Left ventricle myocardium inferior (tissue), 1 donor: Measurements from ENCODE around the gene TGM1. TPM values are rescaled to one million over a fixed set of nuclear protein-coding genes. Genes with fewer than 3 reads are reported as not detected.
"Not testable (repeated sequence)": the region's sequence is repeated elsewhere in the genome, so short reads cannot be mapped to it uniquely, and the experiment has no call there.

Experiments used
- DNase-seq: peaks from one replicate; pipeline ENCODE4 v3.0.0-alpha.2; 2020
- H3K27ac ChIP-seq: fragments of 200-600 bp; replicated peaks from 2 replicates; pipeline ENCODE4 v1.8.0; 2021
- H3K27me3 ChIP-seq: fragments of 200-600 bp; 2 replicates; pipeline ENCODE4 v1.8.0; 2021; ENCODE audit warnings: low read depth
- H3K36me3 ChIP-seq: fragments of 200-600 bp; 2 replicates; pipeline ENCODE4 v1.8.0; 2021
- H3K4me1 ChIP-seq: fragments of 200-600 bp; 2 replicates; pipeline ENCODE4 v1.8.0; 2021
- H3K4me3 ChIP-seq: fragments of 200-600 bp; 2 replicates; pipeline ENCODE4 v1.8.0; 2021; ENCODE audit warnings: mild to moderate bottlenecking, moderate library complexity
- H3K9me3 ChIP-seq: fragments of 200-600 bp; replicated peaks from 2 replicates; pipeline ENCODE4 v1.8.0; 2021
- intact Hi-C: fragments of 100-400 bp; cut with micrococcal nuclease; formaldehyde crosslinking; loops from one replicate; pipeline ENCODE4 v1.11.0; 2022
- total RNA-seq: library from RNA; stranded (reverse); fragmentation: NEBNext Ultra II Directional; extraction: Animal tissue kit (Norgen Biotek cat#: 25700); gene quantifications from one replicate; pipeline ENCODE4 v1.2.1, GENCODE V29; 2021
- TF ChIP-seq, protein P1 (sequence below): fragments of 200-600 bp; IDR thresholded peaks from 2 replicates; pipeline ENCODE4 v1.8.0; 2021; ENCODE audit warnings: antibody characterized with exemption, mild to moderate bottlenecking, borderline replicate concordance
- donor health status: DM: no; HTN: yes; CAD: no; lungs with severe emphysema.

The TGM1 gene
- total RNA-seq, 1 donor from 2014 or later = 0.96 TPM

GRCh38 chr14:24232121-24232644, 30.8 kb downstream of the TGM1 start, which contains the start of gene NEDD8:
Gene NEDD8, minus strand, starts transcription at chr14:24232367. Its CDS starts 100 bp downstream, at chr14:24232267.
- H3K36me3 ChIP-seq = peaks cover 34% of the 10 kb centered on the region
- TF ChIP-seq, protein P1, sequence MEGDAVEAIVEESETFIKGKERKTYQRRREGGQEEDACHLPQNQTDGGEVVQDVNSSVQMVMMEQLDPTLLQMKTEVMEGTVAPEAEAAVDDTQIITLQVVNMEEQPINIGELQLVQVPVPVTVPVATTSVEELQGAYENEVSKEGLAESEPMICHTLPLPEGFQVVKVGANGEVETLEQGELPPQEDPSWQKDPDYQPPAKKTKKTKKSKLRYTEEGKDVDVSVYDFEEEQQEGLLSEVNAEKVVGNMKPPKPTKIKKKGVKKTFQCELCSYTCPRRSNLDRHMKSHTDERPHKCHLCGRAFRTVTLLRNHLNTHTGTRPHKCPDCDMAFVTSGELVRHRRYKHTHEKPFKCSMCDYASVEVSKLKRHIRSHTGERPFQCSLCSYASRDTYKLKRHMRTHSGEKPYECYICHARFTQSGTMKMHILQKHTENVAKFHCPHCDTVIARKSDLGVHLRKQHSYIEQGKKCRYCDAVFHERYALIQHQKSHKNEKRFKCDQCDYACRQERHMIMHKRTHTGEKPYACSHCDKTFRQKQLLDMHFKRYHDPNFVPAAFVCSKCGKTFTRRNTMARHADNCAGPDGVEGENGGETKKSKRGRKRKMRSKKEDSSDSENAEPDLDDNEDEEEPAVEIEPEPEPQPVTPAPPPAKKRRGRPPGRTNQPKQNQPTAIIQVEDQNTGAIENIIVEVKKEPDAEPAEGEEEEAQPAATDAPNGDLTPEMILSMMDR = no peak
- peak within 1 kb of the TSS; percentile 90 for H3K4me3 ChIP-seq
- no peaks in the 10 kb centered on the region for H3K9me3 ChIP-seq
- H3K27me3 ChIP-seq = no peaks in the 10 kb centered on the region
- peaks cover 53% of the 10 kb centered on the region for H3K4me1 ChIP-seq
- intact Hi-C loops = no loop called here
- peak within 1 kb of the TSS; percentile 97 for H3K27ac ChIP-seq
- DNase-seq = peak; percentile 93

- TF ChIP-seq, protein P1 = no peak
- intact Hi-C loops = no loop called here
- Histone ChIP-seq H3K27me3 (no peaks in the 10 kb centered on the region), H3K4me3 (peak overlapping the region; percentile 90), H3K36me3 (peaks cover 27% of the 10 kb centered on the region), H3K9me3 (no peaks in the 10 kb centered on the region), H3K4me1 (peaks cover 50% of the 10 kb centered on the region), H3K27ac (peak overlapping the region; percentile 97)
- DNase-seq = no peak
These were observed 31.5 kb downstream of the TGM1 start for GRCh38 chr14:24231263-24232120.

- Histone ChIP-seq H3K36me3 (peaks cover 11% of the 10 kb centered on the region), H3K9me3 (no peaks in the 10 kb centered on the region), H3K4me1 (peaks cover 47% of the 10 kb centered on the region), H3K4me3 (no peak overlapping the region), H3K27ac (no peak overlapping the region), H3K27me3 (no peaks in the 10 kb centered on the region)
- intact Hi-C loops = no loop called here
- DNase-seq = no peak
- TF ChIP-seq, protein P1 = no peak
These were observed 34.1 kb downstream of the TGM1 start for GRCh38 chr14:24228902-24229301.

DNA sequence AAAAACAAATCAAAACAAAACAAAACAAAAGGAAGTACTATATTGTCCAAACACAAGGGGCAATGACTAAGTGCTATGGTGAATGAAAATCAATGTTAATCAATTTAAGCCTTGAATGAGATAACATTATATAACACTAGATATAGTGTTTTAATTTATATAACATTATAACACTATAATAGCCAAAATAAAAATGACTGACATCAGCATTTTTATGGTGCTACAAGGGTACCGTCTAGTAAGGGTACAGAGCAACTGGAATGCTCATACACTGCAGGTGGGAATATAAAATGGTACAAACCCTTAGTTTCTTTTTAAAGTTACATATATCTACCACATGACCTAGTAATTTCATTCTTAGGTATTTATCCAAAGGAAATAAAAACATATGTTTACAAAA, 36.5 kb downstream of the TGM1 start:
- Histone ChIP-seq H3K36me3 (peaks cover 11% of the 10 kb centered on the region), H3K9me3 (no peaks in the 10 kb centered on the region), H3K4me1 (peaks cover 30% of the 10 kb centered on the region), H3K4me3 (no peak overlapping the region), H3K27me3 (no peaks in the 10 kb centered on the region), H3K27ac (no peak overlapping the region)
- intact Hi-C loops = no loop called here
- DNase-seq = no peak
- TF ChIP-seq, protein P1 = no peak

DNA sequence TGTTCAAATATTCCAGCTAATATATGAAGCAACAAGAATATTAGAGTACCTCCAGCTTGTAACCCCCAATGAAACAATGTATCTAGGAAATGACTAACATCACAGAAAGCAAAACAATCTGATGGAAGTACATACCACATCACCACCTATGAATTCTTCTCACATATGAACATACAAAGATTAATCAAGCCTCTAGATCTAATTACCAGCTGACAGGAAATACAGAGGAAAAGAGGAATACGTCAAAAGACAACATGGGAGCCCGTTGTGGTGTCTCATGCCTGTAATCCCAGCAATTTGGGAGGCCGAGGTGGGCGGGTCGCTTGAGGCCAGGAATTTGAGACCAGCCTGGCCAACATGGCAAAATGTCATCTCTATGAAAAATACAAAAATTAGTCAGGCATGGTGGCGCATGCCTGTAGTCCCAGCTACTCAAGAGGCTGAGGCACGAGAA, 38.3 kb downstream of the TGM1 start:
- Histone ChIP-seq H3K9me3 (no peaks in the 10 kb centered on the region), H3K36me3 (peaks cover 11% of the 10 kb centered on the region), H3K4me3 (no peak overlapping the region), H3K27ac (peak overlapping the region; percentile 33), H3K4me1 (peaks cover 17% of the 10 kb centered on the region), H3K27me3 (no peaks in the 10 kb centered on the region)
- TF ChIP-seq, protein P1 = no peak
- intact Hi-C loops = no loop called here
- no peak for DNase-seq

DNA sequence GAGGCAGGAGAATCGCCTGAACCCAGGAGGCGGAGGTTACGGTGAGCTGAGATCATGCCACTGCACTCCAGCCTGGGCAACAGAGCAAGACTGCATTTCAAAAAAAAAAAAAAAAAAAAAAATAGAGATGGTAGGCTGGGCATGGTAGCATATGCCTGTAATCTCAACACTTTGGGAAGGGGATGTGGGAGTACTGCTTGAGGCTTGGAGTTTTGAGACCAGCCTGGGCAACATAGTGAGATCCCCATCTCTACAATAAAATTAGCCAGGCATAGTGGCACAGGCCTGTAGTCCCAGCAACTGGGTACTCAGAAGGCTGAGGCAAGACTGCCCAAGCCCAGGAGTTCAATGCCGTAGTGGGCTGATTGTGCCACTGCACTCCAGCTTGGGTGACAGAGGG, 40.0 kb downstream of the TGM1 start:
- H3K9me3 ChIP-seq, DNase-seq, H3K4me3 ChIP-seq, H3K27me3 ChIP-seq, H3K27ac ChIP-seq, H3K36me3 ChIP-seq, intact Hi-C loops: not testable (repeated sequence)
- H3K4me1 ChIP-seq = peaks cover 15% of the 10 kb centered on the region
